IPS DF 4.7 (cell line): ENCODE measurements around the gene PPM1H.
"Not testable (repeated sequence)": the region's sequence is repeated elsewhere in the genome, so short reads cannot be mapped to it uniquely, and the experiment has no call there.

Experiments used
- DNase-seq: peaks from one replicate; pipeline ENCODE4 v3.0.0-alpha.2; 2013; ENCODE audit warnings: low spot score; ENCODE audit errors: extremely low read depth

PPM1H gene

GRCh38 chr12:62840806-62841205 lies 94.1 kb downstream of the PPM1H start:
- DNase-seq = no peak

- no peak for DNase-seq
Observed at GRCh38 chr12:62839869-62840660, 94.9 kb downstream of the PPM1H start.

- DNase-seq = no peak
Observed at GRCh38 chr12:62834971-62835547, 99.9 kb downstream of the PPM1H start.

- DNase-seq = no peak
Observed at GRCh38 chr12:62834406-62834805, 100.5 kb downstream of the PPM1H start.

GRCh38 chr12:62833634-62834033 lies 101.3 kb downstream of the PPM1H start:
- no peak for DNase-seq

GRCh38 chr12:62832558-62832957 lies 102.4 kb downstream of the PPM1H start:
- DNase-seq = no peak

- DNase-seq = no peak
Observed at GRCh38 chr12:62832027-62832426, 102.9 kb downstream of the PPM1H start.

- no peak for DNase-seq
Observed at GRCh38 chr12:62827855-62828254, 107.1 kb downstream of the PPM1H start.

- no peak for DNase-seq
Observed at GRCh38 chr12:62827042-62827441, 107.9 kb downstream of the PPM1H start.

- DNase-seq = no peak
Observed at GRCh38 chr12:62817556-62818271, 117.2 kb downstream of the PPM1H start.

GRCh38 chr12:62814243-62814642 lies 120.7 kb downstream of the PPM1H start:
- no peak for DNase-seq

- DNase-seq = peak; percentile 68
Observed at GRCh38 chr12:62813031-62813829, 121.7 kb downstream of the PPM1H start.

- DNase-seq = not testable (repeated sequence)
Observed at GRCh38 chr12:62811481-62811880, 123.5 kb downstream of the PPM1H start.

GRCh38 chr12:62808166-62808879 lies 126.6 kb downstream of the PPM1H start:
- DNase-seq = no peak

- no peak for DNase-seq
Observed at GRCh38 chr12:62806893-62807292, 128.1 kb downstream of the PPM1H start.

GRCh38 chr12:62806244-62806836 lies 128.6 kb downstream of the PPM1H start:
- DNase-seq = no peak

GRCh38 chr12:62805517-62805916 lies 129.4 kb downstream of the PPM1H start:
- DNase-seq = no peak

- DNase-seq = no peak
Observed at GRCh38 chr12:62803756-62804155, 131.2 kb downstream of the PPM1H start.

GRCh38 chr12:62802984-62803383 lies 132.0 kb downstream of the PPM1H start:
- no peak for DNase-seq

- no peak for DNase-seq
Observed at GRCh38 chr12:62802321-62802720, 132.6 kb downstream of the PPM1H start.

GRCh38 chr12:62801796-62802195 lies 133.2 kb downstream of the PPM1H start:
- DNase-seq = no peak
